C4-2B (cell line): ENCODE data around the gene CCDC171.

Experiments used
- H3K27ac ChIP-seq: fragments of 450-650 bp; 2 replicates; pipeline ENCODE4 v1.5.1; 2017
- CTCF ChIP-seq: fragments of 450-650 bp; conservative IDR thresholded peaks from 2 replicates; pipeline ENCODE4 v1.5.1; 2017; ENCODE audit warnings: mild to moderate bottlenecking
- ZFX ChIP-seq: fragments of 450-650 bp; IDR thresholded peaks from 2 replicates; pipeline ENCODE4 v1.6.1; 2017

Gene CCDC171

GRCh38 chr9:15738011-15738410 is 185.2 kb downstream of the CCDC171 start:
- H3K27ac ChIP-seq: no peak overlapping the region
- no peak for TF ChIP-seq CTCF
- no peak for TF ChIP-seq ZFX

GRCh38 chr9:15741015-15741414 is 188.2 kb downstream of the CCDC171 start:
- TF ChIP-seq CTCF: no peak
- no peak for TF ChIP-seq ZFX

GRCh38 chr9:15743512-15743911 is 190.7 kb downstream of the CCDC171 start:
- TF ChIP-seq CTCF: no peak
- TF ChIP-seq ZFX: no peak
- H3K27ac ChIP-seq: no peak overlapping the region

More at GRCh38 chr9:15741015-15741414, 188.2 kb downstream of the CCDC171 start:
- H3K27ac ChIP-seq: no peak overlapping the region

GRCh38 chr9:15744196-15744595 is 191.4 kb downstream of the CCDC171 start:
- TF ChIP-seq CTCF: no peak
- TF ChIP-seq ZFX: no peak
- H3K27ac ChIP-seq: no peak overlapping the region

- no peak for TF ChIP-seq ZFX
These were observed 194.1 kb downstream of the CCDC171 start for GRCh38 chr9:15746905-15747304.

GRCh38 chr9:15755660-15756059 is 202.8 kb downstream of the CCDC171 start:
- TF ChIP-seq CTCF (no peak), ZFX (no peak)
- no peak overlapping the region for H3K27ac ChIP-seq

More at GRCh38 chr9:15746905-15747304, 194.1 kb downstream of the CCDC171 start:
- H3K27ac ChIP-seq: no peak overlapping the region

- TF ChIP-seq CTCF (no peak), ZFX (no peak)
- no peak overlapping the region for H3K27ac ChIP-seq
These were observed 208.7 kb downstream of the CCDC171 start for GRCh38 chr9:15761551-15761950.

GRCh38 chr9:15763371-15763770 is 210.5 kb downstream of the CCDC171 start:
- H3K27ac ChIP-seq: no peak overlapping the region
- TF ChIP-seq ZFX: no peak
- no peak for TF ChIP-seq CTCF
